NCI-H187 treated with DMSO at 0.1 percent for 48 hours (cell line): ENCODE results near the gene SEC14L6.
"Not testable (repeated sequence)": the region's sequence is repeated elsewhere in the genome, so short reads cannot be mapped to it uniquely, and the experiment has no call there.

Experiments
- DNase-seq: peaks from one replicate; lab custom pipeline; 2025; lab: John Stamatoyannopoulos, UW

Gene SEC14L6

GRCh38 chr22:30566125-30566524 is 19.6 kb upstream of the SEC14L6 start:
- DNase-seq = no peak

GRCh38 chr22:30565341-30565740 is 18.8 kb upstream of the SEC14L6 start:
- no peak for DNase-seq

DNA sequence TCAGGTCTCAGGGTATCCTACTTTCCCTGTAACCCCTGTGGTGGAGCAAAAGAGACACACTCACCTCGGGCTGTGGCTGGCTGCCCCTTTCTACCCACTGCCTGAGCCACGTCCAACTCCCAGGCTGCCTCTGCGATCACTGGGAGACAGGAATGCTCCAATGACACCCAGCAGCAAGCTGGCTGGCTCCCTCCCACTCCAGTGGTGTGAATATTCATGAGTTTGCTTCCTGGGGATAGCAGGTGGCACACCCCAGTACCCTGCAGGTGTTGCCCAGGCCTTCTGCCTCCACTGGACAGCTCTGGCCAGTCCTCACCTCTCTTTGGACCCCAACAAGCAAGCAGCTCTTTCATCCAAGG is 18.2 kb upstream of the SEC14L6 start:
- no peak for DNase-seq

DNA sequence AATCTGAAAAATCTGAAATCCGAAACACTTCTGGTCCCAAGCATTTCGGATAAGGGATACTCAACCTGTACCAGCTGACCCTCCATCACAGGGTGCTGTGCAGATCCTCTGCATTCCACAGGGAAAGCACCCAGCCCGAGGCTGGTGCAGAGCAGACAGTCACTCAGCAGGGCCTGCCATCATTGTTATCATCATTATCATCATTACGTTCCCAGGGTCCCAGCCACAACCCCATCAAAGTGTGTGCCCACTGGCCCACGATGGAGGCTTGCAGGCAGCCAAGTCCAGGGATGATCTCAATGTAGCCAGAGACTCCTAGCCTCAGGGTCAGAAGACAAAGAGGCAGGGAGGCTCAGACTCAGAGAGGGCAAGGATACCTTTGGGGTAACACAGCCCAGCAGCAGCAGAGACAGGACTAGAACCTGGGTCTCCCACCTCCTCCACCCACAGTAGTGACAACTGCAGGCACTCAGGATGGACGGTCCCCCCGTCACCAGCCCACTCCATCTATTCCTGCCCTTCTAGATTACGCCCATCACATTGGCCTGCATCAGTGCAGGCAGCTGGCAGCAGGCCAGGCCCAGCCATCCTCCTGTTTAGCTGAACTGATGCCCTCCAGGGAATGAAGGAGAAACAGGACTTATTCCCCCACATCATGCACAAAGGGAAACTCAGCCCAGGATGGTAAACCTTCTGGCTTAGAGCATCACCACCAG is 17.7 kb upstream of the SEC14L6 start:
- no peak for DNase-seq

DNA sequence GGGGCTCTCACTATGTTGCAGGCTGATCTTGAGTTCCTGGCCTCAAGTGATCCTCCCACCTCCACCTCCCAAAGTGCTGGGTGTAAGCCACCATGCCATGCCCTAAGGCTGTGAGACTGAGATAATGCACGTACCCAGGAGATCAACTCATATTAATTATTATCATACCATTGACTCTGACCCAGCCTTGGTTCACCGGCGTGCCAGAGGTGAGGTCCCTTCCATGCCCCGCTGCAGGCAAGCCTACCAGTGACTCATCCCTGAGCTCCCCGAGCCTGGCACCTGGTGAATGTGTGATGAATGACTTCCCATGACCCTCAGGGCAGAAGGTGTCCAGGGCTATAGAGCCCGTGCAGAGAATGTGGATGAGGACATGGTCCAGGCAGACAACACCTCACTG is 15.8 kb upstream of the SEC14L6 start:
- no peak for DNase-seq

DNA sequence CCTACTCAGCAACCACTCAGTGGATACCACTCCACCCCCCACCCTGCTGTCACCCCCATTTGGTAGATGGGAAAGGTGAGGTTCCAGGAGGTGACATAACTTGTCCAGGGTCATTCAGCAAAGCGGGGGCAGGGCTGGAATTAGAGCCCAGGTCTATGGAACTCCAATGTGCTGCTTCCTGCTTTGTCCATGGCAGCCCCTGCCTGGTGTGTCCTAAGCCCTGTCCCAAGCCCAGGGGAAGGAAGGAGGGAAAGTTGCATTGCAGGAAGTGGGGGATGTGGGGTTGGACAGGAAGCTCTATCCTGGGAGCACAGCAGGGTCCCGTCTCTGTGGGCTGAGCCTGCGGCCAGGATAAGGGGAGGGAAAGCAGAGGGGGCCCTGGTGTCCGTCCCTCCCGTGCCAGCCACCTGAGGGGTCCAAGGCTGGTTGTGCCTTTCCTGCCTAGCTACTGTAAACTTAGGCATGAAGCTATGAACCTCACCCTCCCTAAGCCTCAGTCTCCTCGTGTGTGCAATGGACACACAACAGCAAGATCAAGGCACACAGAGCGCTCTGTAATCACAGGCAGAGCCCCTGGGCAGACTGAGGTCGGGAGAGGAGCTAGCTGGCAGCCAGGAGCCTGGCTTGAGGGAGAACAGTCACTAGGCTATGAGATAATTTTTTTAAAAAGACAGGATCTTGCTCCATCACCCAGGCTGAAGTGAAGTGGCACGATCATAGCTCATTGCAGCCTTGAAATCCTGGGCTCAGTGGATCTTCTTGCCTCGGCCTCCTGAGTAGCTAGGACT is 15.1 kb upstream of the SEC14L6 start:
- no peak for DNase-seq

DNA sequence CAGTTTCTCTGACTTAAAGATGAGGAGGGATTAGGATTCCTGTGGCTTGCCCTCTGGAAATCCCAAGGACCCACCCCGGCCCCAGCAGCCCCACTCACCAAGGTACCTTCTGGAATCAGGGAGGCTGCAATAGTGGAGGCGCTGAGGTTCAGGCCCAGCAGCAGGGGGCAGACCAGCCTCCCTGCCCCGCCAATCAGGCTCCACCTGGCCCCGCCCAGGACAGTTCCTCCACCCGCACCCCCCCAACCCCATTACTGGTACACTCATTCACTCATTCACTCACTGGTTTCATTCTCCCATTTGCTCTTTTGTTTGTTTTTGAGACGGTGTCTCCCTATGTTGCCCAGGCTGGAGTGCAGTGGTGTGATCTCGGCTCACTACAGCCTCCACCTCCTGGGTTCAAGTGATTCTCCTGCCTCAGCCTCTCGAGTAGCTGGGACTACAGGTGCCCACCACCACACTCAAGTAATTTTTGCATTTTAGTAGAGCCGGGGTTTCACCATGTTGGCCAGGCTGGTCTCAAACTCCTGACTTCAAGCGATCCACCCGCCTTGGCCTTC is 14.2 kb upstream of the SEC14L6 start:
- DNase-seq = not testable (repeated sequence)

DNA sequence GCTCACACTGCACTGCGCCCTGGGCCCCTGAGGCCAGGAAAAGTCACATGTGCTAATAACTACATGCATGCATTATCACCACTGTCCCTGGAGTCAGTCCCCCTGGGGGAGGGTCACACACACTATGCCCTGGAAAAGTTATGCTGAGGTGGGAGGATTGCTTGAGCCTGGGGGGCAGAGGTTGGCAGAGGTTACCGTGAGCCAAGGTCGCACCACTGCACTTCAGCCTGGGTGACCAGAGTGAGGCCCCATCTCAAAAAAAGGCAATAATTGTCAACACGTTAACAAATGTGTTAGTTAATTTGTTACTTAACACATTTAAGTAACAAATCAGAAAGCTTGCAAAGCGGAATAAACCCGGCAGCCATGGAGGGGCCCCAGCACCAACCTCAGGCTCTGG is 13.3 kb upstream of the SEC14L6 start:
- DNase-seq = no peak

GRCh38 chr22:30557243-30557642 is 10.7 kb upstream of the SEC14L6 start:
- no peak for DNase-seq

DNA sequence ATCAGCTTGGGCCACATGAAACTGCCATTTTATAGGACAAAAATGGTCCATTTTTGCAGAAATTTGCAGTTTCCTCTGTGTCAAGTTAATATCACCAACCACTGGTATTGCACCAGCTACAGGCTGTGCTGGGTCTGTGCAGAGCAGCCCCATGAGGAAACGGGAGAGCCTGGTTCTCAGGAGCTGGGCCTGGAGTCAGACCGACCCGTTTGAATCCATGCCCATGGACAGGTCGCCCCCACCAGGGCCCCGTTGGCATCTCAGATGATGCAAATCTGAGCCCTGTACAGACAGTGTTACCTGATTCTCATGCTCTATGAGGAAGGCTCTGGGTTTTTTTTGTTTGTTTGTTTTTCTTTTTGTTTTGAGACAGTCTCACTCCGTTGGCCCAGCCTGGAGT is 9.8 kb upstream of the SEC14L6 start:
- DNase-seq = no peak

DNA sequence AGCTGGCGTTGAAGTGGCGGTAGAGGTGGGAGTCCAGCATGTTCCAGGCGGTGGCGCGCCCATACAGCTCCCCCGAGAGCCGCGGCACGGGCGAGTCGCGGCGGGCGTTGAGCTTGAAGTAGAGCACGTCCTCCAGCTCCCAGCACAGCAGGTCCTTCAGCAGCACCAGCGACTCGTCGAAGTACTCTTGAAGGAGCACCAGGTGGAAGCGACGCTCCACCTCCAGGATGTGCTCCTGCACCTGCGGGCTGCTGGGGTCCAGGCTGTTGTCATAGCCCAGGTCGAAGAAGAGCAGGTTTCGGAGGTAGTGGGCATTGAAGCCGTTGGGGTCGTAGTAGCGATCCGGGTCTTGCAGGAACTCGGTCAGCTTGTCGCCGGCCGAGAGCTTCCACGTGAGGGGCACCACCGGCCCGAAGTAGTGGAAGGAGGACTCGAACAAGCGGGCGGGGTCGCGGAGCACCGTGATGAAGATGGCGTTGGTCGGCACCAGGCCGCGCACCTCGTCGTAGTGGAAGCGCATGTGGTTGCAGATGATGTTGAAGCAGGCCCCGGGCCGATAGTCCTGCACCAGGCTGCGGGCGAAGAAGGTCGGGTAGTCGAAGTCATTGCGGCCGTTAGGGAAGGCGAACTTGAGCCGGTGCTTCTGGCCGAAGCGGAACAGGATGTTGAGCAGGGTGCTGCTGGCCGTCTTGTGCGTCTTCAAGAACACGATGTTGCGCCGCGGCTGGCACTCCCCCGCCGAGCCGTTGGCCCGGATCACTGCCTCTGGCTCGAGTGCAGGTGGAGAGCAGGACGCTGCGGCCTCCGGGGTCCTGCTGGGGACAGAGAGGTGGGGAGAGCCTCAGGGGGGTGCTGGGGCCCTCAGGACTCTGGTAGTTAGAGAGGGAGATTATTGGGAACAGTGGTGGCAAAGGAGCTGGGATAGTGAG is 9.0 kb upstream of the SEC14L6 start:
- no peak for DNase-seq

- no peak for DNase-seq
Measured at GRCh38 chr22:30553971-30554370, 7.4 kb upstream of the SEC14L6 start.

DNA sequence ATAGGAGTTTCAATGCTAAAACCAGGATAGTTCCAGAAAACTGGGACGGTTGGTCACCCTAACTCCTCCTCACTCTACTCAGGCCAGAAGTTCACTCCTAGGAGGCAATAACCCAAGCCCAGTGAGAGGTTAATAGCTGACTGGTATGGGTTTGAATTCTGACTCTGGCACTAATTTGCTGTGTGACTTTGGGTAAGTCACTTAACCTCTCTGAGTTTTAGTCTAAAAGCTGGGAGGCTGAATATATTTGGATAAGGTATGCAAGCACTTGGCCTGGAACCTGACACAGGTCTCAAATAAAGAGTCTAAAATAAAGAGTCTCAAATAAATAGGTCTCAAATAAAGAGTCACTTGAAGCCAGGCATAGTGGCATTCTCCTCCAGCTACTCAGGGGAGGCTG is 6.2 kb upstream of the SEC14L6 start:
- DNase-seq = no peak

DNA sequence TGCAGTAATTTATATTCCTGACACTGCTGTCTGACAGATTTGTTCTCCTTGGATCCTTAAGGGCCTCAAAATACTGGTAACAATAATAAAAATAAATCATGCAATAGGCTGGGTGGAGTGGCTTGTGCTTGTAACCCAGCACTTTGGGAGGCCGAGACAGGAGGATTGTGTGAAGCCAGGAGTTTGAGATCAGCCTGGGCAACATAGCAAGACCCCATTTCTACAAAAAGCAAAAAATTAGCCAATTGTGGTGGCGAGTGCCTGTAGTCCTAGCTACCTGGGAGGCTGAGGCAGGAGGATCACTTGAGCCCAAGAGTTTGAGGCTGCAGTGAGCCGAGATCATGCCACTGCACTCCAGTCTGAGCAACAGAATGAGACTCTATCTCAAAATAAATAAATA is 5.3 kb upstream of the SEC14L6 start:
- not testable (repeated sequence) for DNase-seq

- no peak for DNase-seq
Measured at GRCh38 chr22:30547188-30547587, 647 bp upstream of the SEC14L6 start.

DNA sequence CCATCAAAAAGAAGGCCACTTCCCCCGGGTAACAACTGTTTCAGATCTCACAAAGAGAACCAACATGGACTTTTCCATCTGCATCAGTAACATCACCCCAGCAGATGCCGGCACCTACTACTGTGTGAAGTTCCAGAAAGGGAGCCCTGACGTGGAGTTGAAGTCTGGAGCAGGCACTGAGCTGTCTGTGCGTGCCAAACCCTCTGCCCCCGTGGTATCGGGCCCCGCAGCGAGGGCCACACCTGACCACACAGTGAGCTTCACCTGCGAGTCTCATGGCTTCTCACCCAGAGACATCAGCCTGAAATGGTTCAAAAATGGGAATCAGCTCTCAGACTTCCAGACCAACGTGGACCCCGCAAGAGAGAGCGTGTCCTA is 3.7 kb downstream of the SEC14L6 start:
- DNase-seq = no peak

GRCh38 chr22:30541961-30542810 is 4.4 kb downstream of the SEC14L6 start:
- no peak for DNase-seq

- DNase-seq = not testable (repeated sequence)
Measured at GRCh38 chr22:30541511-30541910, 5.0 kb downstream of the SEC14L6 start.

- DNase-seq = no peak
Measured at GRCh38 chr22:30539368-30539767, 7.2 kb downstream of the SEC14L6 start.

DNA sequence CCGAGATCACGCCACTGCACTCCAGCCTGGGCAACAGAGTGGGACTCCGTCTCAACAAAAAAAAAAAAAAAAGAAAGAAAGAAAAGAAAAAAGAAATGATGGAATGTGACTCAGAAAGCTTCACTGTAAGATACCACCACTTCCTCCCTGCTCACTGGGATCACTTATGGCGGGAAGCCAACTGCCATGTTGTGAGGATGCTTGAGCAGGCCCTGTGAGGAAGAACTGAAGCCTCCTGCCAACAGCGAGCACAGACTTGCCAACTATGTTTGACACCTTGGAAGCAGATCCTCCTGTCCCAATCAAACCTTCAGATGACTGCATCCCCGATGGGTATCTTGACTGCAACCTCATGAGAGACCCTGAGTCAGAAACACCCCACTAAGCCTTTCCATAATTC is 8.3 kb downstream of the SEC14L6 start:
- no peak for DNase-seq

DNA sequence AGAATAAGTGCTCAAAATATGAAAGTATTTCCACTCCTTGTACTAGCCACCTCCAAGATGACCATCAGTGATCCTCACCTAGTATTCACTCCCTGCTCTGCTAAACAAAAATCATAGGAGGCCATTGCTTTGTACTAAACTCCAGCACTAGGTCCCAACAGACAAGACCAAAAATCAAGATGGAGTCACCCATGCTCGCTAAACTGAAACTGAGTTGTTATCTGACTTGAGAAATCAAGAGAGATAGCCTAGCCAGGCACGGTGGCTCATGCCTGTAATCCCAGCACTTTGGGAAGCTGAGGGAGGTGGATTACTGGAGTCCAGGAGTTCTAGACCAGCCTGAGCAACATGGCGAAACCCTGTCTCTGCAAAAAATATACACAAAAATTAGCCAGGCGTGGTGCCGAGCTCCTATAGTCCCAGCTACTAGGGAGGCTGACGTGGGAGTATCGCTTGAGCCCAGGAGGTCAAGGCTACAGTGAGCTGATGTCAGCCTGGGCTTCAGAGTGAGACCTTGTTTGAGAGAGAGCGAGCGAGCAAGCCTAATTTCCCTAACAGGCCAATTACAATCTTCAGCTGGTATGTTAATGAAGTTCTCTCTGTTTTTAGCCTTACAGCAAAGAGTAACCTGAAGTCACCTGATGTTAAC is 9.3 kb downstream of the SEC14L6 start:
- no peak for DNase-seq
